Measurements from ENCODE around the gene ASAP2.

DNA sequence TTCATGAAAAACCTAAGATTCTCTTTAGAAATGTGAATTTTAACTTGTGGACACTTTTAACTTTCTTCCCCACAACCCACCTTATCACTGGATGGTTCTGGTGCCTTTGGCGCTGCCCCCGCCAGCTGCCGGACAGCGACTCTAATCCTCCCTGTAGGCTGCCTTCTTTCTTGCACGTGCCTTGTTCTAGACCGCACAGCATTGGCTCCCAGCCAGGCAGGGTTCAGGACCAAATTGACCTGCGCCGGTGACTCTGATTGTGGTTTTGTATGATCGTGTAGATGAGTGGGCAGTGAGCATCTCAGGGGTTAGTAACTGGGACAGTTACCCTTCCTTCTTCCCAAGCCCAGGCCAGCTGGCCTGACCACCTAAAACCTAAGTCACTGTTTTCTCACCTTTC lies 106.8 kb downstream of the ASAP2 start:
- TF ChIP-seq, protein P1, sequence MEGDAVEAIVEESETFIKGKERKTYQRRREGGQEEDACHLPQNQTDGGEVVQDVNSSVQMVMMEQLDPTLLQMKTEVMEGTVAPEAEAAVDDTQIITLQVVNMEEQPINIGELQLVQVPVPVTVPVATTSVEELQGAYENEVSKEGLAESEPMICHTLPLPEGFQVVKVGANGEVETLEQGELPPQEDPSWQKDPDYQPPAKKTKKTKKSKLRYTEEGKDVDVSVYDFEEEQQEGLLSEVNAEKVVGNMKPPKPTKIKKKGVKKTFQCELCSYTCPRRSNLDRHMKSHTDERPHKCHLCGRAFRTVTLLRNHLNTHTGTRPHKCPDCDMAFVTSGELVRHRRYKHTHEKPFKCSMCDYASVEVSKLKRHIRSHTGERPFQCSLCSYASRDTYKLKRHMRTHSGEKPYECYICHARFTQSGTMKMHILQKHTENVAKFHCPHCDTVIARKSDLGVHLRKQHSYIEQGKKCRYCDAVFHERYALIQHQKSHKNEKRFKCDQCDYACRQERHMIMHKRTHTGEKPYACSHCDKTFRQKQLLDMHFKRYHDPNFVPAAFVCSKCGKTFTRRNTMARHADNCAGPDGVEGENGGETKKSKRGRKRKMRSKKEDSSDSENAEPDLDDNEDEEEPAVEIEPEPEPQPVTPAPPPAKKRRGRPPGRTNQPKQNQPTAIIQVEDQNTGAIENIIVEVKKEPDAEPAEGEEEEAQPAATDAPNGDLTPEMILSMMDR (conservative IDR thresholded peaks at IDR 0.05; ENCODE audit: low read depth, low read length), result no peak
- no peak for TF ChIP-seq EZH2 (IDR thresholded peaks at IDR 0.05; ENCODE audit: low read length, unreplicated experiment)
